ENCODE measurements around the gene ZNF746.

GRCh38 chr7:149449897-149450296 is 47.7 kb downstream of the ZNF746 start:
- TF ChIP-seq CTCF (IDR thresholded peaks at IDR 0.05; ENCODE audit: extremely low read depth in 1 of 2, insufficient read depth in 1 of 2, low read depth in 1 of 2, low read length in 2 of 2) (no peak), POLR2AphosphoS5 (IDR thresholded peaks at IDR 0.05; ENCODE audit: insufficient read depth, low read depth, low read length) (no peak), POLR2A (IDR thresholded peaks at IDR 0.05; ENCODE audit: low read depth, low read length) (no peak)
